Urothelium cell line (cell line): ENCODE data around the gene PCBP3.
"Not testable (repeated sequence)": the region's sequence is repeated elsewhere in the genome, so short reads cannot be mapped to it uniquely, and the experiment has no call there.

Source experiments
- DNase-seq: peaks from one replicate; pipeline ENCODE4 v3.0.0; 2011; ENCODE audit warnings: low spot score, mixed read lengths
- FAIRE-seq: peaks from 2 replicates; lab custom pipeline; 2011; peaks lifted over from hg19 to GRCh38; lab: Jason Lieb, UNC

PCBP3 gene

GRCh38 chr21:45612665-45613019 lies 30.9 kb upstream of the PCBP3 start:
- peak; percentile 5 for FAIRE-seq
- DNase-seq: not testable (repeated sequence)

- FAIRE-seq (no peak), DNase-seq (no peak)
These were observed 30.1 kb upstream of the PCBP3 start for GRCh38 chr21:45613396-45613795.

GRCh38 chr21:45613881-45614280 lies 29.6 kb upstream of the PCBP3 start:
- DNase-seq (no peak), FAIRE-seq (no peak)

GRCh38 chr21:45615145-45615711 lies 28.3 kb upstream of the PCBP3 start:
- DNase-seq (no peak), FAIRE-seq (no peak)

- FAIRE-seq: no peak
- DNase-seq: no peak
These were observed 26.3 kb upstream of the PCBP3 start for GRCh38 chr21:45617021-45617921.

- DNase-seq: no peak
- FAIRE-seq: no peak
These were observed 25.2 kb upstream of the PCBP3 start for GRCh38 chr21:45618287-45618686.

GRCh38 chr21:45618846-45619485 lies 24.6 kb upstream of the PCBP3 start:
- DNase-seq: no peak
- FAIRE-seq: no peak

- DNase-seq (no peak), FAIRE-seq (no peak)
These were observed 23.2 kb upstream of the PCBP3 start for GRCh38 chr21:45620201-45620923.

- DNase-seq, FAIRE-seq: not testable (repeated sequence)
These were observed 21.8 kb upstream of the PCBP3 start for GRCh38 chr21:45621435-45622331.

GRCh38 chr21:45622416-45623097 lies 21.0 kb upstream of the PCBP3 start:
- FAIRE-seq (no peak), DNase-seq (no peak)

GRCh38 chr21:45623436-45623835 lies 20.1 kb upstream of the PCBP3 start:
- FAIRE-seq (no peak), DNase-seq (no peak)

GRCh38 chr21:45626127-45626526 lies 17.4 kb upstream of the PCBP3 start:
- FAIRE-seq, DNase-seq: not testable (repeated sequence)

- DNase-seq: no peak
- FAIRE-seq: no peak
These were observed 14.2 kb upstream of the PCBP3 start for GRCh38 chr21:45629046-45629981.

GRCh38 chr21:45630066-45630694 lies 13.3 kb upstream of the PCBP3 start:
- FAIRE-seq (no peak), DNase-seq (no peak)

GRCh38 chr21:45630876-45631275 lies 12.6 kb upstream of the PCBP3 start:
- FAIRE-seq (no peak), DNase-seq (no peak)

GRCh38 chr21:45631540-45631939 lies 12.0 kb upstream of the PCBP3 start:
- no peak for FAIRE-seq
- DNase-seq: no peak

GRCh38 chr21:45632160-45632559 lies 11.4 kb upstream of the PCBP3 start:
- FAIRE-seq: no peak

GRCh38 chr21:45632637-45633251 lies 10.8 kb upstream of the PCBP3 start:
- no peak for DNase-seq
- FAIRE-seq: no peak

More at GRCh38 chr21:45632160-45632559, 11.4 kb upstream of the PCBP3 start:
- DNase-seq: no peak
